Measurements from ENCODE around the gene NFATC3.

NFATC3 gene

GRCh38 chr16:68085259-68086071 lies at the start of gene NFATC3:
Gene NFATC3, plus strand, starts transcription at chr16:68085370. Its CDS starts 312 bp downstream, at chr16:68085682.
- peak; percentile 78 for DNase-seq

GRCh38 chr16:68037841-68038597 lies 47.2 kb upstream of the NFATC3 start:
- no peak for DNase-seq

- DNase-seq, result peak; percentile 20
Observed at GRCh38 chr16:68040506-68041288, 44.5 kb upstream of the NFATC3 start.

- no peak for DNase-seq
Observed at GRCh38 chr16:68041783-68042182, 43.4 kb upstream of the NFATC3 start.

- no peak for DNase-seq
Observed at GRCh38 chr16:68046106-68046505, 39.1 kb upstream of the NFATC3 start.

- no peak for DNase-seq
Observed at GRCh38 chr16:68047987-68048386, 37.2 kb upstream of the NFATC3 start.

- DNase-seq, result no peak
Observed at GRCh38 chr16:68049449-68049848, 35.7 kb upstream of the NFATC3 start.

- DNase-seq, result no peak
Observed at GRCh38 chr16:68055395-68055794, 29.8 kb upstream of the NFATC3 start.

- DNase-seq, result no peak
Observed at GRCh38 chr16:68059804-68060203, 25.4 kb upstream of the NFATC3 start.

- DNase-seq, result no peak
Observed at GRCh38 chr16:68061396-68061795, 23.8 kb upstream of the NFATC3 start.

- no peak for DNase-seq
Observed at GRCh38 chr16:68062910-68063393, 22.2 kb upstream of the NFATC3 start.

GRCh38 chr16:68064791-68065365 lies 20.3 kb upstream of the NFATC3 start:
- no peak for DNase-seq

- DNase-seq, result no peak
Observed at GRCh38 chr16:68065716-68066305, 19.4 kb upstream of the NFATC3 start.

- DNase-seq, result no peak
Observed at GRCh38 chr16:68066763-68067162, 18.4 kb upstream of the NFATC3 start.

- DNase-seq, result no peak
Observed at GRCh38 chr16:68068926-68069325, 16.2 kb upstream of the NFATC3 start.

GRCh38 chr16:68069511-68070248 lies 15.5 kb upstream of the NFATC3 start:
- no peak for DNase-seq

- DNase-seq, result no peak
Observed at GRCh38 chr16:68070249-68070730, 14.9 kb upstream of the NFATC3 start.

GRCh38 chr16:68070806-68071517 lies 14.2 kb upstream of the NFATC3 start:
- no peak for DNase-seq

GRCh38 chr16:68071518-68071901 lies 13.7 kb upstream of the NFATC3 start:
- DNase-seq, result no peak

- no peak for DNase-seq
Observed at GRCh38 chr16:68072038-68072695, 13.0 kb upstream of the NFATC3 start.

Measured in NCI-H526 treated with DMSO at 0.1 percent for 48 hours (cell line).